22Rv1 (cell line): ENCODE results near the gene RAP1GAP2.

Source experiments
- CTCF ChIP-seq: fragments of 450-650 bp; IDR thresholded peaks from 2 replicates; pipeline ENCODE4 v1.5.1; 2017; ENCODE audit warnings: mild to moderate bottlenecking
- ZFX ChIP-seq: fragments of 450-650 bp; IDR thresholded peaks from 2 replicates; pipeline ENCODE4 v1.6.1; 2017; ENCODE audit warnings: antibody characterized with exemption, borderline replicate concordance

GRCh38 chr17:2794111-2794803, 2.0 kb upstream of the RAP1GAP2 start:
- no peak for TF ChIP-seq CTCF
- no peak for TF ChIP-seq ZFX
